Measurements from ENCODE around the gene RNF212B. TPM values are rescaled to one million over a fixed set of nuclear protein-coding genes. Genes with fewer than 3 reads are reported as not detected.
"Not testable (repeated sequence)": the region's sequence is repeated elsewhere in the genome, so short reads cannot be mapped to it uniquely, and the experiment has no call there.

RNF212B gene
- not detected for total RNA-seq

- WGBS, 10 experiments: 14 to 87% (median 64%) methylated on average over 4 to 22 of the region's 39 CpGs
- Histone ChIP-seq H3K4me3 (peak within 1 kb of the TSS; percentile 10 to 27 (median 23)), H3K27ac (peak within 1 kb of the TSS in 1 of 2 donors; percentile 42), H3K4me1 (replicated peaks in 1 of 2) (peaks cover 0 to 4% of the 10 kb centered on the region in 2 donors)
- in situ Hi-C loops (cut with MboI; ENCODE audit: low pct_unique_long_range_greater_than_20kb in 2 of 9, low sequenced_read_pairs in 9 of 9, unreplicated experiment in 9 of 9): no loop called here
- peak; percentile 99 to 100 (median 100) for ATAC-seq (replicated peaks in 6 of 8)
Measured at GRCh38 chr14:23237772-23238594, at the start of gene RNF212B. TSS of gene RNF212B (plus strand) at chr14:23237936. CDS start at chr14:23240346, 2,410 bp downstream.

GRCh38 chr14:23193432-23193831 is 44.3 kb upstream of the RNF212B start:
- Histone ChIP-seq H3K4me1 (replicated peaks in 1 of 2) (no peaks in the 10 kb centered on the region), H3K27ac (no peak overlapping the region), H3K4me3 (no peak overlapping the region)
- in situ Hi-C loops (cut with MboI; ENCODE audit: low pct_unique_long_range_greater_than_20kb in 2 of 9, low sequenced_read_pairs in 9 of 9, unreplicated experiment in 9 of 9): no loop called here
- no peak for ATAC-seq (replicated peaks in 6 of 8)
- WGBS, 10 experiments: 9 to 100% (median 83%) methylated on average over 1 to 3 of the region's 3 CpGs

- Histone ChIP-seq H3K27ac (no peak overlapping the region), H3K4me1 (replicated peaks in 1 of 2) (no peaks in the 10 kb centered on the region), H3K4me3 (no peak overlapping the region)
- no peak for ATAC-seq (replicated peaks in 6 of 8)
- in situ Hi-C loops (cut with MboI; ENCODE audit: low pct_unique_long_range_greater_than_20kb in 2 of 9, low sequenced_read_pairs in 9 of 9, unreplicated experiment in 9 of 9): no loop called here
- WGBS, 10 experiments: 43 to 85% (median 63%) methylated on average over 1 to 7 of the region's 7 CpGs
Measured at GRCh38 chr14:23195552-23196101, 42.1 kb upstream of the RNF212B start.

- in situ Hi-C loops (cut with MboI; ENCODE audit: low pct_unique_long_range_greater_than_20kb in 2 of 9, low sequenced_read_pairs in 9 of 9, unreplicated experiment in 9 of 9); H3K4me3 ChIP-seq; H3K4me1 ChIP-seq (replicated peaks in 1 of 2); H3K27ac ChIP-seq; ATAC-seq (replicated peaks in 6 of 8): not testable (repeated sequence)
- 80 to 100% (median 100%) methylated on average over 1 to 2 of the region's 2 CpGs; no CpG with 5 or more reads in 6 of the 10 experiments for WGBS, 10 experiments
Measured at GRCh38 chr14:23196487-23196886, 41.2 kb upstream of the RNF212B start.

GRCh38 chr14:23199141-23199540 is 38.6 kb upstream of the RNF212B start:
- H3K4me3 ChIP-seq; H3K4me1 ChIP-seq (replicated peaks in 1 of 2); ATAC-seq (replicated peaks in 6 of 8); in situ Hi-C loops (cut with MboI; ENCODE audit: low pct_unique_long_range_greater_than_20kb in 2 of 9, low sequenced_read_pairs in 9 of 9, unreplicated experiment in 9 of 9); H3K27ac ChIP-seq: not testable (repeated sequence)
- WGBS, 10 experiments: 20 to 100% (median 54%) methylated on average over 1 of the region's 1 CpG; no CpG with 5 or more reads in 4 of the 10 experiments

- ATAC-seq (replicated peaks in 6 of 8): no peak
- H3K27ac ChIP-seq: no peak overlapping the region
- in situ Hi-C loops (cut with MboI; ENCODE audit: low pct_unique_long_range_greater_than_20kb in 2 of 9, low sequenced_read_pairs in 9 of 9, unreplicated experiment in 9 of 9): no loop called here
- H3K4me3 ChIP-seq: no peak overlapping the region
- WGBS, 10 experiments: 54 to 98% (median 91%) methylated on average over 1 to 7 of the region's 7 CpGs
- H3K4me1 ChIP-seq (replicated peaks in 1 of 2): no peaks in the 10 kb centered on the region
Measured at GRCh38 chr14:23202001-23202400, 35.7 kb upstream of the RNF212B start.

- 38 to 91% (median 66%) methylated on average over 1 to 3 of the region's 3 CpGs for WGBS, 10 experiments
- in situ Hi-C loops (cut with MboI; ENCODE audit: low pct_unique_long_range_greater_than_20kb in 2 of 9, low sequenced_read_pairs in 9 of 9, unreplicated experiment in 9 of 9): no loop called here
- ATAC-seq (replicated peaks in 6 of 8): no peak
- H3K4me3 ChIP-seq: no peak overlapping the region
- H3K27ac ChIP-seq: no peak overlapping the region
- no peaks in the 10 kb centered on the region for H3K4me1 ChIP-seq (replicated peaks in 1 of 2)
Measured at GRCh38 chr14:23206422-23207145, 31.2 kb upstream of the RNF212B start.

- ATAC-seq (replicated peaks in 6 of 8): no peak
- Histone ChIP-seq H3K27ac (no peak overlapping the region), H3K4me3 (no peak overlapping the region), H3K4me1 (replicated peaks in 1 of 2) (no peaks in the 10 kb centered on the region)
- in situ Hi-C loops (cut with MboI; ENCODE audit: low pct_unique_long_range_greater_than_20kb in 2 of 9, low sequenced_read_pairs in 9 of 9, unreplicated experiment in 9 of 9): no loop called here
- 21 to 57% (median 51%) methylated on average over 2 to 3 of the region's 3 CpGs; no CpG with 5 or more reads in 2 of the 10 experiments for WGBS, 10 experiments
Measured at GRCh38 chr14:23207146-23207540, 30.6 kb upstream of the RNF212B start.

GRCh38 chr14:23208324-23208723 is 29.4 kb upstream of the RNF212B start:
- Histone ChIP-seq H3K4me1 (replicated peaks in 1 of 2) (no peaks in the 10 kb centered on the region), H3K27ac (no peak overlapping the region), H3K4me3 (no peak overlapping the region)
- in situ Hi-C loops (cut with MboI; ENCODE audit: low pct_unique_long_range_greater_than_20kb in 2 of 9, low sequenced_read_pairs in 9 of 9, unreplicated experiment in 9 of 9): no loop called here
- ATAC-seq (replicated peaks in 6 of 8): no peak

GRCh38 chr14:23209651-23210423 is 27.9 kb upstream of the RNF212B start:
- in situ Hi-C loops (cut with MboI; ENCODE audit: low pct_unique_long_range_greater_than_20kb in 2 of 9, low sequenced_read_pairs in 9 of 9, unreplicated experiment in 9 of 9): no loop called here
- WGBS, 10 experiments: 50 to 100% (median 93%) methylated on average over 1 to 7 of the region's 7 CpGs; no CpG with 5 or more reads in 1 of the 10 experiments
- no peak for ATAC-seq (replicated peaks in 6 of 8)
- Histone ChIP-seq H3K4me3 (no peak overlapping the region), H3K27ac (no peak overlapping the region), H3K4me1 (replicated peaks in 1 of 2) (no peaks in the 10 kb centered on the region)

- no peak for ATAC-seq (replicated peaks in 6 of 8)
- H3K4me3 ChIP-seq: no peak overlapping the region
- no peaks in the 10 kb centered on the region for H3K4me1 ChIP-seq (replicated peaks in 1 of 2)
- whole genome bisulfite sequencing, 10 experiments: 7 to 91% (median 67%) methylated on average over 1 of the region's 1 CpG; no CpG with 5 or more reads in 2 of the 10 experiments
- in situ Hi-C loops (cut with MboI; ENCODE audit: low pct_unique_long_range_greater_than_20kb in 2 of 9, low sequenced_read_pairs in 9 of 9, unreplicated experiment in 9 of 9): no loop called here
- H3K27ac ChIP-seq: no peak overlapping the region
Measured at GRCh38 chr14:23215421-23215820, 22.3 kb upstream of the RNF212B start.

- no peak overlapping the region for H3K27ac ChIP-seq
- in situ Hi-C loops (cut with MboI; ENCODE audit: low pct_unique_long_range_greater_than_20kb in 2 of 9, low sequenced_read_pairs in 9 of 9, unreplicated experiment in 9 of 9): no loop called here
- WGBS, 10 experiments: 20 to 100% (median 83%) methylated on average over 1 to 5 of the region's 6 CpGs; no CpG with 5 or more reads in 1 of the 10 experiments
- no peak overlapping the region for H3K4me3 ChIP-seq
- ATAC-seq (replicated peaks in 6 of 8): peak in 2 of 8 experiments; percentile 50 to 52
- H3K4me1 ChIP-seq (replicated peaks in 1 of 2): no peaks in the 10 kb centered on the region
Measured at GRCh38 chr14:23217032-23218020, 20.4 kb upstream of the RNF212B start.
